IMR-90 (cell line): ENCODE results near the gene CNKSR3. TPM values are rescaled to one million over a fixed set of nuclear protein-coding genes. Genes with fewer than 3 reads are reported as not detected.

Experiments
- ATAC-seq: fragments of 200-7000 bp; cut with Tn5 transposase; 2 replicates; pipeline ENCODE4 v1.9.1; 2020; ENCODE audit warnings: low read depth, mild to moderate bottlenecking, moderate library complexity
- BruUV-seq: library from RNA; stranded (reverse); fragments of 400-500 nt; replicated peaks from 2 replicates; lab custom pipeline; 2021; lab: Mats Ljungman, UMichigan
- CTCF ChIA-PET: fragments of 300-600 bp; formaldehyde crosslinking; extraction: SDS; loops from one replicate; lab custom pipeline; 2021; ENCODE audit warnings: antibody characterized with exemption; lab: Yijun Ruan, JAX
- POLR2A ChIA-PET: fragments of 300-600 bp; sonication (Branson Sonifier 250); formaldehyde crosslinking; loops from one replicate; lab custom pipeline; 2022; ENCODE audit warnings: antibody characterized with exemption; ENCODE audit not compliant: unreplicated experiment; lab: Charles Lee
- DNase-seq: peaks from one replicate; pipeline ENCODE4 v3.0.0; 2013
- H2AFZ ChIP-seq: replicated peaks from 2 replicates; pipeline ENCODE3; 2013; ENCODE audit warnings: low read length, mild to moderate bottlenecking; ENCODE audit not compliant: poor library complexity
- H2AK5ac ChIP-seq: 2 replicates; pipeline ENCODE4 v1.6.1; 2013; ENCODE audit warnings: low read depth, low read length, inconsistent platforms
- H2AK9ac ChIP-seq: replicated peaks from 2 replicates; pipeline ENCODE3; 2013; ENCODE audit warnings: mild to moderate bottlenecking, low read depth, low read length, moderate library complexity; ENCODE audit not compliant: poor library complexity
- H2BK120ac ChIP-seq: 2 replicates; pipeline ENCODE4 v1.6.1; 2013; ENCODE audit warnings: low read depth, low read length, inconsistent platforms
- H2BK15ac ChIP-seq: 3 replicates; pipeline ENCODE4 v1.6.1; 2013; ENCODE audit warnings: low read depth, low read length, inconsistent platforms
- H2BK20ac ChIP-seq: 2 replicates; pipeline ENCODE4 v1.6.1; 2013; ENCODE audit warnings: low read depth, mild to moderate bottlenecking, inconsistent platforms, low read length, moderate library complexity
- H2BK5ac ChIP-seq: 2 replicates; pipeline ENCODE4 v1.6.1; 2013; ENCODE audit warnings: mild to moderate bottlenecking, low read depth, low read length, inconsistent platforms; ENCODE audit not compliant: poor library complexity, severe bottlenecking
- H3K14ac ChIP-seq: replicated peaks from 2 replicates; pipeline ENCODE4 v1.6.1; 2013; ENCODE audit warnings: low read depth, low read length, inconsistent platforms
- H3K18ac ChIP-seq: 2 replicates; pipeline ENCODE4 v1.6.1; 2013; ENCODE audit warnings: low read depth, low read length, control low read depth
- H3K23ac ChIP-seq: 2 replicates; pipeline ENCODE4 v1.6.1; 2013; ENCODE audit warnings: low read depth, low read length, inconsistent platforms
- H3K27ac ChIP-seq: 2 replicates; pipeline ENCODE4 v1.5.1; 2013; ENCODE audit warnings: mild to moderate bottlenecking, control low read depth, low read length; ENCODE audit not compliant: insufficient read depth
- H3K27me3 ChIP-seq: 2 replicates; pipeline ENCODE4 v1.6.1; 2013; ENCODE audit warnings: low read length; ENCODE audit not compliant: control insufficient read depth, insufficient read depth
- H3K36me3 ChIP-seq: 2 replicates; pipeline ENCODE4 v1.6.1; 2013; ENCODE audit warnings: low read length, mixed read lengths; ENCODE audit not compliant: control insufficient read depth, insufficient read depth
- H3K4ac ChIP-seq: 2 replicates; pipeline ENCODE4 v1.6.1; 2013; ENCODE audit warnings: low read depth, low read length, inconsistent platforms
- H3K4me1 ChIP-seq: 2 replicates; pipeline ENCODE4 v1.6.1; 2013; ENCODE audit warnings: low read length, mixed read lengths; ENCODE audit not compliant: control insufficient read depth, insufficient read depth
- H3K4me2 ChIP-seq: 2 replicates; pipeline ENCODE4 v1.6.1; 2013; ENCODE audit warnings: low read depth, mild to moderate bottlenecking, control low read depth, low read length, moderate library complexity
- H3K4me3 ChIP-seq: 2 replicates; pipeline ENCODE4 v1.5.1; 2013; ENCODE audit warnings: low read depth, mild to moderate bottlenecking, control low read depth, low read length, moderate library complexity; ENCODE audit not compliant: insufficient read depth
- H3K56ac ChIP-seq: 2 replicates; pipeline ENCODE4 v1.6.1; 2013; ENCODE audit warnings: low read length, inconsistent platforms; ENCODE audit not compliant: insufficient read depth; ENCODE audit errors: extremely low read depth
- H3K79me1 ChIP-seq, 2 experiments: 2 replicates each; pipeline ENCODE4 v1.6.1; 2013; ENCODE audit warnings: low read length in 2 of 2, inconsistent platforms in 1 of 2, low read depth in 1 of 2
- H3K9ac ChIP-seq: 2 replicates; pipeline ENCODE4 v1.6.1; 2013; ENCODE audit warnings: low read depth, low read length, control low read depth
- H3K9me1 ChIP-seq: 2 replicates; pipeline ENCODE4 v1.6.1; 2013; ENCODE audit warnings: low read length, inconsistent platforms; ENCODE audit not compliant: insufficient read depth
- H3K9me3 ChIP-seq: 2 replicates; pipeline ENCODE4 v1.6.1; 2013; ENCODE audit warnings: low read length; ENCODE audit not compliant: control insufficient read depth, insufficient read depth
- H4K20me1 ChIP-seq: 2 replicates; pipeline ENCODE4 v1.6.1; 2013; ENCODE audit warnings: low read length, inconsistent platforms; ENCODE audit not compliant: insufficient read depth
- H4K5ac ChIP-seq: 2 replicates; pipeline ENCODE4 v1.6.1; 2013; ENCODE audit warnings: mild to moderate bottlenecking, low read depth, low read length, control low read depth
- H4K8ac ChIP-seq, 2 experiments: 2 replicates each; pipeline ENCODE4 v1.6.1; 2013; ENCODE audit warnings: low read depth in 2 of 2, low read length in 2 of 2, control low read depth in 1 of 2, inconsistent platforms in 1 of 2
- H4K91ac ChIP-seq: 2 replicates; pipeline ENCODE4 v1.6.1; 2013; ENCODE audit warnings: low read depth, low read length, inconsistent platforms; ENCODE audit not compliant: insufficient read depth
- BHLHE40 ChIP-seq: fragments of 150-350 bp; IDR thresholded peaks from 2 replicates; pipeline ENCODE4 v1.6.1; 2016; ENCODE audit warnings: mild to moderate bottlenecking, low read depth, low read length
- CEBPB ChIP-seq: IDR thresholded peaks from 2 replicates; pipeline ENCODE4 v1.6.1; 2012; ENCODE audit warnings: low read depth, low read length, improper control_type of control experiment
- ELK1 ChIP-seq: fragments of 150-350 bp; IDR thresholded peaks from 2 replicates; pipeline ENCODE4 v1.6.1; 2016; ENCODE audit warnings: low read depth, mild to moderate bottlenecking, low read length, moderate library complexity, borderline replicate concordance
- MAFK ChIP-seq: IDR thresholded peaks from 2 replicates; pipeline ENCODE4 v1.6.1; 2012; ENCODE audit warnings: low read depth, low read length, improper control_type of control experiment
- MAZ ChIP-seq: IDR thresholded peaks from 2 replicates; pipeline ENCODE4 v1.6.1; 2012; ENCODE audit warnings: low read depth, mild to moderate bottlenecking, low read length, improper control_type of control experiment, moderate library complexity, borderline replicate concordance
- NFE2L2 ChIP-seq: fragments of 150-350 bp; IDR thresholded peaks from 2 replicates; pipeline ENCODE4 v1.6.1; 2016; ENCODE audit warnings: low read depth, mild to moderate bottlenecking, low read length
- RFX5 ChIP-seq: IDR thresholded peaks from 2 replicates; pipeline ENCODE4 v1.8.0; 2012; ENCODE audit warnings: low read depth, mild to moderate bottlenecking, low read length, moderate library complexity
- USF2 ChIP-seq: fragments of 150-350 bp; IDR thresholded peaks from 2 replicates; pipeline ENCODE4 v1.6.1; 2017; ENCODE audit warnings: mild to moderate bottlenecking, antibody characterized with exemption, low read length, low read depth
- WGBS, 2 experiments: methylation state at CpG; one replicate each; pipeline versions ENCODE4 v1.1.5 to v1.1.7; 2013; ENCODE audit warnings: missing lambda C conversion rate in 2 of 2; ENCODE audit not compliant: insufficient read length in 1 of 2; ENCODE audit errors: extremely low coverage in 2 of 2; 5-methylcytosine and 5-hydroxymethylcytosine counted together
- dilution Hi-C: fragments of 300-500 bp; cut with HindIII; formaldehyde crosslinking; loops from one replicate; pipeline ENCODE4 v1.14.3; 2018; ENCODE audit warnings: low sequenced_read_pairs; ENCODE audit not compliant: unreplicated experiment
- in situ Hi-C: fragments of 300-500 bp; cut with MboI; formaldehyde crosslinking; loops from 3 replicates; pipeline ENCODE4 v1.14.3; 2019; ENCODE audit warnings: low sequenced_read_pairs, inconsistent platforms, mixed read lengths
- intact Hi-C: fragments of 100-400 bp; cut with micrococcal nuclease; formaldehyde crosslinking; loops from 2 replicates; pipeline ENCODE4 v1.10.0; 2022
- polyA plus RNA-seq, 3 experiments: library from polyadenylated mRNA; depleted of rRNA; stranded (reverse); fragments of >200 nt; gene quantifications; 2 replicates each; pipeline ENCODE4 v1.2.3, GENCODE V29; 2012; ENCODE audit warnings: low replicate concordance in 1 of 3
- total RNA-seq: library from RNA; depleted of rRNA; stranded (reverse); fragments of >200 nt; gene quantifications from 2 replicates; pipeline ENCODE4 v1.2.3, GENCODE V29; 2012
- TF ChIP-seq, protein P1 (sequence below): conservative IDR thresholded peaks from 2 replicates; pipeline ENCODE4 v1.5.1; 2012; ENCODE audit warnings: mild to moderate bottlenecking, low read depth, low read length, improper control_type of control experiment

Gene CNKSR3
- total and polyA plus RNA-seq, 2 of the 4 experiments (the other 2 are of a cell fraction): 6.7 to 15.8 TPM

DNA sequence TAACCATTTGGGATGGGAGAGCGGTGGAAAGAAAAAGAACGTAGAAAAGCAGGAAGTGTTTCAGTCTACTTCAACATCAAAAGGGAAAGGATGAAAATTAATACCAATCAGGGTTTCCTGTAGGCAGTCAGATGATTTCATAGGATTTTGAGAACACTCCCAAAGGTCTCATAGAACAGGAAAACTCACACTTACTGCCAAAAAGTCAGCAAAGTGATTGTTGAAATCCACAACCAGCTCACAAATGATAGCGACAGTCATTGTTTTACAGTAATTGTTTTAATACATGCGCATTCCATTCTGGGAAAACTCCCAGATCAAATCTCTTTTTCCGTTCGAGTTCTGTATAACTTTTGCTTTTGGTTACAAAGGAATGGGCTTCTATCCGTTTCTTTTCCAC is 5.3 kb upstream of the CNKSR3 start:
- ChIA-PET CTCF (interaction anchor here (1.3 kb wide), 1 partner anchor 20 kb away, joined by 4 read pairs; no protein-coding TSS in a partner anchor), POLR2A (no interaction called here)
- Histone ChIP-seq H3K14ac (no peak overlapping the region), H3K4me2 (peak overlapping the region; percentile 98), H3K27ac (no peak overlapping the region), H2BK5ac (no peak overlapping the region), H2BK15ac (no peak overlapping the region), H3K9ac (peak overlapping the region; percentile 53; the same call in 1 of the 2 replicates), H2AK9ac (no peak overlapping the region), H3K4me1 (peaks cover 2% of the 10 kb centered on the region; the same call in 1 of the 2 replicates), H3K79me1 (peaks cover 0 to 3% of the 10 kb centered on the region in 2 experiments; a peak in 1 of 4 replicates), H2BK120ac (no peak overlapping the region), H4K91ac (no peak overlapping the region), H3K4me3 (peak overlapping the region; percentile 46; the same call in 1 of the 2 replicates), H3K18ac (peak overlapping the region; percentile 94), H3K9me3 (no peaks in the 10 kb centered on the region), H2AFZ (no peak overlapping the region), H3K56ac (no peak overlapping the region), H4K20me1 (no peaks in the 10 kb centered on the region), H3K9me1 (0 out of 2 replicates have a peak, but pooled peaks cover 5% of the 10 kb centered on the region), H2BK20ac (no peak overlapping the region), H2AK5ac (no peak overlapping the region), H4K8ac (peak overlapping the region; percentile 25 to 33; a peak in 2 of 4 replicates), H3K4ac (no peak overlapping the region), H3K27me3 (no peaks in the 10 kb centered on the region), H3K23ac (no peak overlapping the region), H3K36me3 (no peaks in the 10 kb centered on the region), H4K5ac (peak overlapping the region; percentile 89)
- WGBS, 2 experiments: no CpG with 5 or more reads among the region's 7 CpGs
- no peak for DNase-seq
- no TSS peak for BruUV-seq
- in situ Hi-C loops (no loop called here), dilution Hi-C loops (no loop called here), intact Hi-C loops (no loop called here)
- TF ChIP-seq BHLHE40 (no peak), MAZ (no peak), ELK1 (no peak), NFE2L2 (no peak), CEBPB (no peak), MAFK (no peak), USF2 (no peak), RFX5 (no peak)
- TF ChIP-seq, protein P1, sequence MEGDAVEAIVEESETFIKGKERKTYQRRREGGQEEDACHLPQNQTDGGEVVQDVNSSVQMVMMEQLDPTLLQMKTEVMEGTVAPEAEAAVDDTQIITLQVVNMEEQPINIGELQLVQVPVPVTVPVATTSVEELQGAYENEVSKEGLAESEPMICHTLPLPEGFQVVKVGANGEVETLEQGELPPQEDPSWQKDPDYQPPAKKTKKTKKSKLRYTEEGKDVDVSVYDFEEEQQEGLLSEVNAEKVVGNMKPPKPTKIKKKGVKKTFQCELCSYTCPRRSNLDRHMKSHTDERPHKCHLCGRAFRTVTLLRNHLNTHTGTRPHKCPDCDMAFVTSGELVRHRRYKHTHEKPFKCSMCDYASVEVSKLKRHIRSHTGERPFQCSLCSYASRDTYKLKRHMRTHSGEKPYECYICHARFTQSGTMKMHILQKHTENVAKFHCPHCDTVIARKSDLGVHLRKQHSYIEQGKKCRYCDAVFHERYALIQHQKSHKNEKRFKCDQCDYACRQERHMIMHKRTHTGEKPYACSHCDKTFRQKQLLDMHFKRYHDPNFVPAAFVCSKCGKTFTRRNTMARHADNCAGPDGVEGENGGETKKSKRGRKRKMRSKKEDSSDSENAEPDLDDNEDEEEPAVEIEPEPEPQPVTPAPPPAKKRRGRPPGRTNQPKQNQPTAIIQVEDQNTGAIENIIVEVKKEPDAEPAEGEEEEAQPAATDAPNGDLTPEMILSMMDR: no peak
- ATAC-seq: no peak; the same call in 1 of the 2 replicates
